ENCODE measurements around the gene FOSB.

DNA sequence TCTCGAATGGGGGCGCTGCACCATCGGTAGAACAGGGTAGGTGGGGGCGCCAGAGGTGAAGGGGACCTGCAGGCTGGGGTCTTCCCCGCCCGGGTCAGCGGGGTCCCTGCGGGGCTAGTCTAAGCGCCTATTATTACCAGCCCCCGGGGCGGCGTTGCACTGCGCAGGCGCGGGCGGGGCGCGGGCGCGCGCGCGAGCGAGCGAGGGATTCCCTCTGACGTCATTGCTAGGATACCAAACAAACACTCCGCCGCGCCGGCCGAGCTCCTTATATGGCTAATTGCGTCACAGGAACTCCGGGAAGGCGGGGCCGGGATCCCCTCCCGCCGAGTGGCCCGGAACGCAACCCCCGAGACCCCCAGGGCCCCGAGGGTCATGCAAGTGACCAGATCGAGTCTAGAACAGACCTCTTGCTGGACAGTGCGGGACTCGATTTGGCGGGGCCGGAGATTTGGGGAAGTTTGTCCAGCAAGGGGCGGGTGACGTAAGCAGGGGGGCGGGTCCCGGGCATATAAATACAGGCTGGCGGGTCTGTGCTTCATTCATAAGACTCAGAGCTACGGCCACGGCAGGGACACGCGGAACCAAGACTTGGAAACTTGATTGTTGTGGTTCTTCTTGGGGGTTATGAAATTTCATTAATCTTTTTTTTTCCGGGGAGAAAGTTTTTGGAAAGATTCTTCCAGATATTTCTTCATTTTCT lies at the start of gene FOSB:
- no peak for TF ChIP-seq CTCF (IDR thresholded peaks at IDR 0.05)
- peak; percentile 84 to 88 for TF ChIP-seq POLR2A (IDR thresholded peaks at IDR 0.05)

Measured in sigmoid colon (tissue), 3 donors.